Caco-2 (cell line): ENCODE results near the gene HIVEP3. TPM values are rescaled to one million over a fixed set of nuclear protein-coding genes. Genes with fewer than 3 reads are reported as not detected.

ENCODE experiments used
- BruUV-seq: library from RNA; stranded (reverse); fragments of 400-500 nt; replicated peaks from 2 replicates; lab custom pipeline; 2021; lab: Mats Ljungman, UMichigan
- CTCF ChIA-PET: fragments of 300-600 bp; sonication (Branson Sonifier 250); formaldehyde crosslinking; loops from one replicate; lab custom pipeline; 2022; ENCODE audit warnings: antibody characterized with exemption; lab: Charles Lee
- POLR2A ChIA-PET: fragments of 300-600 bp; sonication (Branson Sonifier 250); formaldehyde crosslinking; loops from one replicate; lab custom pipeline; 2022; ENCODE audit warnings: antibody characterized with exemption; lab: Charles Lee
- DNase-seq, 2 experiments: peaks; one replicate each; pipeline versions ENCODE4 v3.0.0 to v3.0.0-alpha.2; 2020 to 2022
- H3K27me3 ChIP-seq: replicated peaks from 2 replicates; pipeline ENCODE4 v1.6.0; 2011; ENCODE audit warnings: low read length; ENCODE audit not compliant: control insufficient read depth, insufficient read depth
- H3K36me3 ChIP-seq: 2 replicates; pipeline ENCODE4 v1.5.1; 2011; ENCODE audit warnings: low read length; ENCODE audit not compliant: control insufficient read depth, insufficient read depth
- H3K4me1 ChIP-seq: fragments of 250-450 bp; sonication (Bioruptor Pico); 2 replicates; pipeline ENCODE4 v1.5.1; 2020; ENCODE audit warnings: mild to moderate bottlenecking
- H3K4me3 ChIP-seq: 2 replicates; pipeline ENCODE4 v1.5.1; 2011; ENCODE audit warnings: low read depth, mild to moderate bottlenecking, control low read depth, low read length
- H3K9me3 ChIP-seq: fragments of 250-450 bp; sonication (Bioruptor Pico); 2 replicates; pipeline ENCODE4 v1.5.1; 2020; ENCODE audit warnings: mild to moderate bottlenecking, moderate library complexity
- H3K27ac Mint-ChIP-seq: one replicate; pipeline ENCODE4 v1.8.0; 2022; ENCODE audit warnings: mixed read lengths; ENCODE audit not compliant: unreplicated experiment
- H3K27me3 Mint-ChIP-seq: one replicate; pipeline ENCODE4 v1.8.0; 2022; ENCODE audit warnings: mixed read lengths; ENCODE audit not compliant: insufficient read depth, unreplicated experiment
- H3K36me3 Mint-ChIP-seq: one replicate; pipeline ENCODE4 v1.8.0; 2022; ENCODE audit warnings: mild to moderate bottlenecking, mixed read lengths; ENCODE audit not compliant: insufficient read depth, unreplicated experiment
- H3K4me1 Mint-ChIP-seq: one replicate; pipeline ENCODE4 v1.8.0; 2022; ENCODE audit warnings: low read depth, mixed read lengths; ENCODE audit not compliant: unreplicated experiment
- H3K4me3 Mint-ChIP-seq: one replicate; pipeline ENCODE4 v1.8.0; 2022; ENCODE audit warnings: mild to moderate bottlenecking, moderate library complexity, mixed read lengths; ENCODE audit not compliant: unreplicated experiment
- H3K9me3 Mint-ChIP-seq: one replicate; pipeline ENCODE4 v1.8.0; 2022; ENCODE audit warnings: mixed read lengths; ENCODE audit not compliant: unreplicated experiment
- CTCF ChIP-seq, 2 experiments: fragments of 200-600 bp in 1 of 2; IDR thresholded peaks; 1 replicate in 1 of 2; 2 replicates in 1 of 2; pipeline versions ENCODE4 v1.5.1 to v1.8.0; 2011 to 2022; ENCODE audit warnings: antibody characterized with exemption in 1 of 2, control low read depth in 1 of 2, inconsistent platforms in 1 of 2, low read depth in 1 of 2, low read length in 1 of 2, mild to moderate bottlenecking in 1 of 2, moderate library complexity in 1 of 2; ENCODE audit not compliant: insufficient read depth in 1 of 2, severe bottlenecking in 1 of 2, unreplicated experiment in 1 of 2
- intact Hi-C: fragments of 100-400 bp; cut with micrococcal nuclease; formaldehyde crosslinking; loops from one replicate; pipeline ENCODE4 v1.10.0; 2022; ENCODE audit not compliant: unreplicated experiment
- total RNA-seq: library from RNA; stranded (reverse); gene quantifications from 2 replicates; pipeline ENCODE4 v1.2.3, GENCODE V29; 2022

The HIVEP3 gene
- total RNA-seq, 1 experiment from 2014 or later = 0.25 TPM

GRCh38 chr1:41907446-41907845 lies 11.3 kb downstream of the HIVEP3 start:
- no peak overlapping the region for H3K4me3 Mint-ChIP-seq
- no peaks in the 10 kb centered on the region for H3K36me3 ChIP-seq
- no TSS peak for BruUV-seq
- H3K27ac Mint-ChIP-seq = no peak overlapping the region
- DNase-seq = no peak
- H3K9me3 ChIP-seq = no peaks in the 10 kb centered on the region
- no peaks in the 10 kb centered on the region for H3K9me3 Mint-ChIP-seq
- H3K27me3 ChIP-seq = no peaks in the 10 kb centered on the region
- H3K4me1 Mint-ChIP-seq = peaks cover under 1% of the 10 kb centered on the region
- no peaks in the 10 kb centered on the region for H3K27me3 Mint-ChIP-seq
- intact Hi-C loops = no loop called here
- H3K4me3 ChIP-seq = no peak overlapping the region
- no peak for TF ChIP-seq CTCF (IDR thresholded peaks at IDR 0.05; ENCODE audit: insufficient read depth in 1 of 2, low read depth in 1 of 2, low read length in 1 of 2, severe bottlenecking in 1 of 2, unreplicated experiment in 1 of 2)
- H3K36me3 Mint-ChIP-seq = no peaks in the 10 kb centered on the region
- peaks cover 6% of the 10 kb centered on the region for H3K4me1 ChIP-seq
- CTCF ChIA-PET = no interaction called here
- POLR2A ChIA-PET = no interaction called here

GRCh38 chr1:41906943-41907342 lies 11.8 kb downstream of the HIVEP3 start:
- H3K4me3 Mint-ChIP-seq = no peak overlapping the region
- Histone ChIP-seq H3K9me3 (no peaks in the 10 kb centered on the region), H3K27me3 (no peaks in the 10 kb centered on the region), H3K4me1 (peaks cover 11% of the 10 kb centered on the region), H3K36me3 (no peaks in the 10 kb centered on the region), H3K4me3 (no peak overlapping the region)
- no TSS peak for BruUV-seq
- TF ChIP-seq CTCF (IDR thresholded peaks at IDR 0.05; ENCODE audit: insufficient read depth in 1 of 2, low read depth in 1 of 2, low read length in 1 of 2, severe bottlenecking in 1 of 2, unreplicated experiment in 1 of 2) = no peak
- no peaks in the 10 kb centered on the region for H3K27me3 Mint-ChIP-seq
- POLR2A ChIA-PET = no interaction called here
- H3K4me1 Mint-ChIP-seq = peaks cover 6% of the 10 kb centered on the region
- H3K9me3 Mint-ChIP-seq = no peaks in the 10 kb centered on the region
- intact Hi-C loops = no loop called here
- no peak overlapping the region for H3K27ac Mint-ChIP-seq
- no peaks in the 10 kb centered on the region for H3K36me3 Mint-ChIP-seq
- DNase-seq = no peak
- CTCF ChIA-PET = no interaction called here

GRCh38 chr1:41905093-41905675 lies 13.5 kb downstream of the HIVEP3 start:
- ChIA-PET CTCF (no interaction called here), POLR2A (no interaction called here)
- Histone ChIP-seq H3K4me1 (peaks cover 28% of the 10 kb centered on the region), H3K9me3 (no peaks in the 10 kb centered on the region), H3K27me3 (no peaks in the 10 kb centered on the region), H3K4me3 (no peak overlapping the region), H3K36me3 (no peaks in the 10 kb centered on the region)
- intact Hi-C loops = no loop called here
- TF ChIP-seq CTCF (IDR thresholded peaks at IDR 0.05; ENCODE audit: insufficient read depth in 1 of 2, low read depth in 1 of 2, low read length in 1 of 2, severe bottlenecking in 1 of 2, unreplicated experiment in 1 of 2) = no peak
- H3K27me3 Mint-ChIP-seq = no peaks in the 10 kb centered on the region
- no TSS peak for BruUV-seq
- DNase-seq = no peak
- H3K36me3 Mint-ChIP-seq = no peaks in the 10 kb centered on the region
- H3K4me3 Mint-ChIP-seq = no peak overlapping the region
- H3K27ac Mint-ChIP-seq = no peak overlapping the region
- H3K9me3 Mint-ChIP-seq = no peaks in the 10 kb centered on the region
- H3K4me1 Mint-ChIP-seq = peaks cover 23% of the 10 kb centered on the region
